Stimulated activated CD4-positive, alpha-beta T cell treated with anti-CD3 and anti-CD28 coated beads, Interleukin-4, amount 100 ng/mL, for 4 hours (primary cell): ENCODE measurements around the gene PHC3.

ENCODE experiments used
- DNase-seq, 2 experiments: peaks; one replicate each; pipeline ENCODE4 v3.0.0-alpha.2; 2020

PHC3 gene

GRCh38 chr3:170075441-170076091 lies 106.0 kb downstream of the PHC3 start:
- DNase-seq = no peak

GRCh38 chr3:170064108-170064507 lies 117.4 kb downstream of the PHC3 start:
- no peak for DNase-seq

DNA sequence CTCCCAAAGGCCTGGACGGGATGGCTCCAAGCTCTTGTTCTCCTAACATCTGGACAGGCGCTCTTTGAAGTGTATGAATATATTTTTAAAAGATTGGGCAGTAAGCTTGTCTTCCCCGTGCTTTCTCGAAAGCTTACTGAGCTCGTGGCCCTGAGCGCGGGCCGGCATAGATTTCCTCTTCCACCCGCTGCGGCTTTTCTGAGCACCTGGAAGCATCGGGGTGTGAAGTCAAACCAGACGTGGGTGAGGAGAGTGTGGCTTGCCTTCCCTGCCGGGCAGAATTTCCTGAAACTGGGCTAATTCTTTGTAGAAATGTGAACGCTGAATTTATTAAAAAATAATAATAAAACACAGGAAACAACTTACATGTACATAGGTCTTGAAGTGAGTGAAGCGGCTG lies 117.8 kb downstream of the PHC3 start:
- DNase-seq = no peak

DNA sequence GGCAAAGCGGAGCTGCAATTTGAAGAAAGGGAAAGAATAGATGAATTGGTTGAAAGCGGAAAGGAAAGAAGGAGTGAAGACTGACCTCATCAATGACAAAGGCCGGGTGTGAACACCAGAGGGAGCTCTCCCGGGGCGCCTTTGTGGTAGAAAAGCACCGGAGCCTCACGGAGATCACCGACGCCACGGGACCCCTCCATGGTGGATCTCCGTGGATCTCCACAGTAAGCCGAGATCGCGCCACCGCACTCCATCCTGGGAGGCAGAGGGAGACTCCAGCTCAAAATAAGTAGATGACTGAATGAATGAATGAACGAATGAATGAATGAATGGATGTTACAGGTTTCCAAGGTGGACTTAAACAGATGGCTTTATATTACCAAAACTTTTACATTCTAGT lies 118.8 kb downstream of the PHC3 start:
- DNase-seq = no peak

GRCh38 chr3:170062068-170062467 lies 119.5 kb downstream of the PHC3 start:
- no peak for DNase-seq

DNA sequence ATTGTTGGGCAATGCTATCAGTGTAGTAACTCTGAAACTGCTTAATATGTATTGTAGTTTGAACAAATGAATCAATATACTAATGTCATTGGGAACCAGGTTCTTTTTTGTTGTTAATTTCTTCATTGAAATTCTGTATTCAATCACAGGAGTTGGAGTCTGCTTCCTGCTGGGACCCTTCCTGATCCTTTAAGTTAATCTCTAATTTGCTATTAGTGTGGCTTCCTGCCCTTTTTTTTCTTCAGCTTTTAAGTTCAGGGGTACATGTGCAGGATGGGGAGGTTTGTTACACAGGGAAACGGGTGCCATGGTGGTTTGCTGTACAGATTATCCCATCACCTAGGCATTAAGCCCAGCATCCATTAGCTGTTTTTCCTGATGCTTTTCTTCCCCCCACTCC lies 122.1 kb downstream of the PHC3 start:
- no peak for DNase-seq

- DNase-seq = no peak
Measured at GRCh38 chr3:170058127-170058526, 123.4 kb downstream of the PHC3 start.

DNA sequence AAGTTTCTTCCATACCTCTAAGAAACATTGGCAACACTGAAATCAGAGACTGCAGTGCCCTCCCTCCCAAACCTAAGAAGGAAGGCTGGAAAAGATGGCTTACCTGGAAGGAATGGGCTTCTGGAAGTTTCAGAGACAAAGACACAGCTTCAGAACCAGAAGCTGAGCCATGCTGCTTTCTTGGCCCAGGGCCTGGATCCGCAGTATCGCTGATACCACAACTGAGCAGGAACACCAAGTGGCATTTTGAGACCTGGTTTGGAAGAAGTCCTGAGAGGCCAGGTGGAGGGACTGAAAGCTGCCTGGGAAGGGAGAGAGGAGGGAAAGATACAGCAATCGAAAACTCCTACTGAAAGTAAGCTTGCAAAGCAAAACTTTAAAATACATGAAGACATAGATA lies 124.0 kb downstream of the PHC3 start:
- no peak for DNase-seq

GRCh38 chr3:170056710-170057454 lies 124.7 kb downstream of the PHC3 start:
- no peak for DNase-seq

DNA sequence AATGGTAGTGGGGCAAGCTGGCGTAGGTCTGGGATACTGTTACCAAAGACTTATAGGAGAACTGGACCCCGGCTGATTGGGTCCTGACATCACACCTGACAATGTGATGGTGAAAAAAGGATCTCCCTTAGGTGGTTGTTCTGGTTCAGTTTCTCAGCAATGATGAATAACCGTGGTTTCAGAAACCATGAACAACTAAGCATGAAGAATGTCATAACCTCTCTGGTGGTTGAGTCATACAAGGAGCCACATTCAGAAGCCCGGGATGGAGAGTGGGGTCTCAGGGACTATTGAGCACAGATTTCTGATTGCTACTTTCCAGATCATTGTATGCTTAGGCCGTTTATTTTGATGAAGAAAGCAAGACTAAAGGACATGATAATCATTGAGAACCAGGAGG lies 126.3 kb downstream of the PHC3 start:
- no peak for DNase-seq

DNA sequence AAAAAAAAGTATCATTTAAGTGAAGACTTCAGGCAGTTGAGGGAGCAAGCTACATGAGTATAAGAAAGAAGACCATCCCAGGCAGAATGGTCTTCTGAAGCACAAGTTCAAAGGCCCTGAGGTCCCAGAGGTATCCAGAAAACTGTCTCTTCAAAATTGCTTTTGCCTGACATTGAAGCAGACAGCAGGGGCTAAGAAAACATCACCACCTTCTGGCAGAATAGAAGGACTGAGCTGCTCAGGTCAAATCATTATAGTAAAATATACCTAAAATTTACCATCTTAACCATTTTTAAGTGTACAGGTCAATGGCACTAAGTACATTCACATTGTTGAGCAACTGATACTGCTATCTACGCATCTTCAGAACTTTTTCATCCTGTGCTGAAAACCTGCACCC lies 127.3 kb downstream of the PHC3 start:
- DNase-seq = no peak

DNA sequence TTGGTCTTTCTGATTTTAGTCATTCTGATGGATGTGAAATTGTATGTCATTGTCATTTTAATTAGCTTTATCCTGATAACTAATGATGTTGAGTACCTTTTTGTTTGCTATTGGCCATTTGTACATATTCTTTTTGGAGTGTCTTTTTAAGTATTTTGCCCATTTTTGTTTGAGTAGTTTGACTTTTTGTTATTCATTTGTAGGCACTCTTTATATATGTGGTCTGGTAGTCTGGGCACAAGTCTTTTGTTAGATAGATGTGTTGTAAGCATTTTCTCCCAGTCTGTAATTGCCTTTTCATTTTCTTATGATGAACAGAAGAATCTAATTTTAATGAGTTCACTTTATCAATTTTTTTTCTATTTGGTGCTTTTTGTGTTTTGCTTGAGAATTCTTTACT lies 129.1 kb downstream of the PHC3 start:
- DNase-seq = no peak

- DNase-seq = no peak
Measured at GRCh38 chr3:170050753-170051152, 130.8 kb downstream of the PHC3 start.

DNA sequence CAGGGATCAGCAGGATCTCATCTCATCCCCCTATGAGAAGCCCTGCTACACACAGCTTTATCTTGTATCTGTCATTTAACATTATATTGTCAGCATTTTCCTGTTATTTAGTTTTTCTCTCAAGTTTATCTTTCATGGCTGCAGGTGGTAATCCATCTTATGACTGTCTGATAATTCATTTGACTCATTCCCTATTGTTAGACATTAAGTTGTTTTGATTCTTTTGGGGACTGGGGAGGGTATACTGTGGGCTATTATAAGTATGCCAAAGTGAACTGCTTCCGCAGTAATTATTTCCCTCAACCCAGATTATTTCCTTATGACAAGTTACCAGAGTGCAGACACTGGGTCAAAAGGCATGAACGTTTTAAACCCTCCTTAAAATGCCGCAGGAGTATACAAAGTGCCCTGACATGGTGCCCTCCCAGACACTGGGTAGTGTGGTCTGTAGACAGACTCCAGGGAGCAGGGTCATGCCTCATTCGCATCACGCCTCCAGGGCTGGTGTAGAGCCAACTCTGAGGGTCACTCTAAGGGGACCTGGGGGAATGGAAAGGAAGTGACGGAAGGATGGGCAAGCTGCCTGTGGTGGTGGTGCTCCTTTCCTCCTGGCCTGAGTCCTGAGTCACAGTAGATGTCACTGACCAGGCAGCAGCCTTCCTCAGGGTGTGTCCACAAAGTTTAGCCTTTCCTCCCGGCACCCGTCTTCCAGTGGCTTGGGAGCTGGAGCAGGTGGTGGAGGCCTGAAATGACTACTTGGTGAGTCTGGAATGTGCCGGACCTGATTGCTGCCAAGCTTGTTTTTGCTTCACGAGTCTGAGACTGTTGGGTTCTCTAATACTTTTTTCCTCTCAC lies 132.2 kb downstream of the PHC3 start:
- no peak for DNase-seq

GRCh38 chr3:170047133-170047404 lies 134.5 kb downstream of the PHC3 start:
- DNase-seq = no peak

- no peak for DNase-seq
Measured at GRCh38 chr3:170046269-170047132, 135.0 kb downstream of the PHC3 start.

DNA sequence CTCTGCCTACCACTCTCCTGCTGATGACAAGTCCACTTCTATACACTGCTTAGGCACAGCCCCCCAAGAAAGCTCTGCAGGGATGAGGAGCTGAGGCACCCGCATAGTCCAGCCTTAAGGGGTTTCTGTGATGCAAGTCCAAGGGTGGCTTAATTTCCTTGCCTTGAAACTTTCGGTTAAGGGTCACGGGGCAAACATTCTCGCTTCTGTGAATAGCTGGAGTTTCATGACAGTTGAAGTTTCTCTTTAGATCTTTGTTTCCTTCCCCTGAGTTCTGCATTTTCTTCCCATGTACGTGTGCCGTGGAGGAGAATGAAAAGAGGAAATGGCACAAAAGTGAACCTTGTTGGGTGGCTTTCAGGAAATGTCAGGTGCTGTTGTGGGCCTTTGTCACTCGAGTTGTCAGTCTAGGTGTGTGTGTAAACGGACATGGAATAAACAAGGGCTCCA lies 136.7 kb downstream of the PHC3 start:
- DNase-seq = no peak

DNA sequence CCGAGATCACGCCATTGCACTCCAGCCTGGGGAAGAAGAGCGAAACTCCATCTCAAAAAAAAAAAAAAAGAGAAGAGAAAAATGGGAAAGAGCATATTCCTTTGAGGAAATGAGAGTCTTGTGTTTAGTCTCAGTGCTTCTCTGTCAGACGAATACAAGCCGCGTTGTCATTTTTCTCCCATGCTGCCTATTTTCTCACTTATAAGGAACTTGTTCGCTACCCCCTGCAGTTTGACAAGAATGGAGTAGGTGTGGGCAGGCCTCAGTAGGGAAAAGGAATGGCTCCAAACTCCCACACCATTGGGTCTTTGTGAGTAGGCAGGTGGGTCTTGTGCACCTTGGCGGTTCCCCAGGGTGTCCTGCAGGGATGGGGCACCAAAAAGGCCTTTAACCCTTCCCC lies 137.3 kb downstream of the PHC3 start:
- no peak for DNase-seq

GRCh38 chr3:170043506-170043905 lies 138.0 kb downstream of the PHC3 start:
- no peak for DNase-seq

- no peak for DNase-seq
Measured at GRCh38 chr3:170040418-170040817, 141.1 kb downstream of the PHC3 start.

DNA sequence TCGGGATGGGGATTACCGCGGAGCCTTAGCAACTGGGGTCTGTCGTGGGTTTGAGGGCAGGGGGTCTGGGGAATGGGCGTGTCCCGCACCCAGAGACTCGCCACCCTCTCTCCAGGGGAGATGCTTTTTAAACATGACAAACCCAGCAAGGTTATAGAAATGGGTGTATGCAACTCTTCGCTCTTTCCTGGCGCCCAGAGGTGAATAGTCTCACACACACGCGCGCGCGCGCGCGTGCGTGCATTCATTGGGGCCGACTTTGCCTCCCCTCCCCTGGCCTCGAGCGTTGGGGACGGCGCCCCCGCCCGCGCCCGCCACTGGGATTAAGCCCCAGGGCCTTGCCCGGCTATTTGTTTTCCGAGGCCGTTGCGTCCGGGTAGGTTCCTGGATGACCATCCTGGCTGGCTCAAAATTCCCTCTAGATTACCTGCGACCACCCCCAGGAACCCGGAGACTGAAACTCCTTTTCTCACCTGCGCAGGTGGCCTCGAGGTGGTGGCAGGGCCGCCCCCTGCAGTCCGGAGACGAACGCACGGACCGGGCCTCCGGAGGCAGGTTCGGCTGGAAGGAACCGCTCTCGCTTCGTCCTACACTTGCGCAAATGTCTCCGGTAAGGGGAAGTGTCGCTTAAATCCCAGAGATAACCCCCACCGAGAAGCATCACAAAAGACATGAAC lies 143.0 kb downstream of the PHC3 start:
- DNase-seq = peak; percentile 22
